HG03064 (cell line): Measurements from ENCODE around the gene RAB42.
A peak's percentile ranks its signal among the peaks of the same experiment; 100 is the strongest.
"Not testable (repeated sequence)": the region's sequence is repeated elsewhere in the genome, so short reads cannot be mapped to it uniquely, and the experiment has no call there.

Experiments
- ATAC-seq: cut with Tn5 transposase; IDR thresholded peaks from one replicate; pipeline ENCODE4 v1.9.1; 2021; ENCODE audit warnings: low read depth; ENCODE audit not compliant: unreplicated experiment

Gene RAB42

GRCh38 chr1:28582248-28582615, 9.8 kb upstream of the RAB42 start:
- no peak for ATAC-seq

DNA sequence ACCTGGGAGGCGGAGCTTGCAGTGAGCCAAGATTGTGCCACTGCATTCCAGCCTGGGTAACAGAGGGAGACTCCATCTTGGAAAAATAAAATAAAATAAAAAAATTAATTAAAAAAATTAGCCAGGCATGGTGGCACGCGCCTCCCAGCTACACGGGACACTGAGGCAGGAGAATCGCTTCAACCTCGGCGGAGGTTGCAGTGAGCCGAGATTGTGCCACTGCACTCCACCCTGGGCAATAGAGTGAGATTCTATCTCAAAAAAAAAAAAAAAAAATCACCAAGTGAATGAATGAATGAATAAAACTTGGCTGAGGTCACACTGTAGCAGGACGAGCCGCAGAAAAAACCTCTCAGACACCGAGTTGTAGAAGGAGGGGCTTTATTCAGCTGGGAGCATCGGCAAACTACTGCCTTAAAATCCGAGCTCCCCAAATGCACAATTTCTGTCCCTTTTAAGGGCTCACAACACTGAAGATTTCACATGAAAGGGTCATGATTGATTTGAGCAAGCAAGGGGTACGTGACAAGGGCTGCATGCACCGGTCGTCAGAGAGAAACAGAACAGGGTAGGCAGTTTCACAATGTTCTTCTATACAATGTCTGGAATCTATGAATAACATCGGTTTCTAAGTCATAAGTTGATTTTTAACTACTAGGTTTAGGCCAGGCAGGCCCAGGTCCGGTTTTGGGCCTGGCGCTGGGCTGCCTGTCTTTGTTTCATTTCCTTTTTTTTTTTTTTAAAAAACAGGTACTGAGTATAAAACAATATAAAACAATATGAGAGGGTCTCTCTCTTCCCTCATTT, 5.3 kb upstream of the RAB42 start:
- not testable (repeated sequence) for ATAC-seq

DNA sequence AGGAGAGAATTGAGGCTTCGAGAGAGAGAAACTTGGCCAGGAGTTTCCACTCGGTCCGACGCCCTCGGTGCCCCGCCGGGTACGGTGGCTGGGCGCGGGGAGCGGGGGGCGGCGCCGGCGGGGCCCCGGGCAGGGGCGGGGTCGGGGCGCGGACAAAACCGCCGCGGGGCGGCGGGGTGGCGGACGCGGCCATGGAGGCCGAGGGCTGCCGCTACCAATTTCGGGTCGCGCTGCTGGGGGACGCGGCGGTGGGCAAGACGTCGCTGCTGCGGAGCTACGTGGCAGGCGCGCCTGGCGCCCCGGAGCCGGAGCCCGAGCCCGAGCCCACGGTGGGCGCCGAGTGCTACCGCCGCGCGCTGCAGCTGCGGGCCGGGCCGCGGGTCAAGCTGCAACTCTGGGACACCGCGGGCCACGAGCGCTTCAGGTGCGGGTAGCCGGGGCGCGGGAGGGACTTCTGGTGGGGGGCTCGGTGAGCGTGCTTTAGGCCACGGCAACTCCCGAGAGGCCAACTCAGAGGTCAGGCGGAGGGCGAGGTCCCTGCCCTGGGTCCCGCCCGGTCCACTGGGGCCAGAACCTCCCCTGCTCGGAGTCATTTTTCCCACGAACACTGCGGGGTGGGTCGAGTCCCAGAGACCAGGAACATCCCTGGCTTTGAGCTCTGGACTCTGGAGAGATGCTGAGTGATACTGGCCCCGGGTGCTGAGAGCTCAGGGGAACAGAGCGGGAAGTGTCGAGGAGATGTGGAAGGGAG, 431 bp downstream of the RAB42 start:
- no peak for ATAC-seq

DNA sequence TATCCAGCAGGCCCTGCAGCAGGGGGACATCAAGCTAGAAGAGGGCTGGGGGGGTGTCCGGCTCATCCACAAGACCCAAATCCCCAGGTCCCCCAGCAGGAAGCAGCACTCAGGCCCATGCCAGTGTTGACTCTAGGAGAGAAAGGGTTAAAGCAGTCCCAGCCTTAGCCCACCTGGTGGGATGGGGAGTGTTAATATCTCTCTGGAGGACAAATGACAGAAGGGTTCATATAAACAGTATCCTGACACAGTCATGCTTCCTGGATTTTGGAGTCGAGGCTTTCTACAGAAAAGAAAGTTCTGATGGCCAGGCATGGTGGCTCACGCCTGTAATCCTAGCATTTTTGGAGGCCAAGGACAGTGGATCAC, 1.9 kb downstream of the RAB42 start:
- ATAC-seq: not testable (repeated sequence)

GRCh38 chr1:28594686-28595411, 2.8 kb downstream of the RAB42 start:
- ATAC-seq: not testable (repeated sequence)

DNA sequence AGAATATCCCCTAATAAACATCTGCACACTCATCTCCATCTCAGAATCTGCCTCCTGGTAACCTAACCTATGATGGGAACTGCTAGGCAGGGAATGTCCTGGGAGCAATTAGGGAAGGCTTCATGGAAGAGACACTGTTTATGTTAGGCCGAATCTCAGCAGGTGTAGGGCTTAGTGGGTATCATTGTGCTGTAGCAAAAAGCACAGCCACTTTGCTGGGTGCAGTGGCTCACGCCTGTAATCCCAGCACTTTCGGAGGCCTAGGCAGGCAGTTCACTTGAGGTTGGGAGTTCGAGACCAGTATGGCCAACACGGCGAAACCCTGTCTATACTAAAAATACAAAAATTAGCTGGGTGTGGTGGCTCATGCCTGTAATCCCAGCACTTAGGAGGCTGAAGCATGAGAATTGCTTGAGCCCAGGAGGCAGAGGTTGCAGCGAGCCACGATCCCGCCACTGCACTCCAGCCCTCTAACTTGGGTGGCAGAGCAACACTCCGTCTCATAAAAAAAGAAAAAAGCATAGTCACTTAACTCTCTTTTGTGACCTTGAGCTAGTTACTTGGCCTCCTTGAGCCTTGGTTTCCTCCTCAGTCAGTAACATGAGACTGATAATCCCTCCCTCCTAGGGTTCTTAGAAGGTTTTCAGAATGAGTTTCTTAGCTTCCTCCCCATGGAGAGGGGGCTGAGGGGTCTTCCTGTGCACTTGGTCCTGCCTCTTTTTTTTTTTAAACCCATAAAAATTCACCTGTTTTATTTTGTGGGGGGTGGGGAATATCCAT, 3.5 kb downstream of the RAB42 start:
- ATAC-seq: no peak

GRCh38 chr1:28596276-28596675, 4.2 kb downstream of the RAB42 start:
- not testable (repeated sequence) for ATAC-seq

GRCh38 chr1:28601696-28602095, 9.6 kb downstream of the RAB42 start:
- ATAC-seq: no peak

DNA sequence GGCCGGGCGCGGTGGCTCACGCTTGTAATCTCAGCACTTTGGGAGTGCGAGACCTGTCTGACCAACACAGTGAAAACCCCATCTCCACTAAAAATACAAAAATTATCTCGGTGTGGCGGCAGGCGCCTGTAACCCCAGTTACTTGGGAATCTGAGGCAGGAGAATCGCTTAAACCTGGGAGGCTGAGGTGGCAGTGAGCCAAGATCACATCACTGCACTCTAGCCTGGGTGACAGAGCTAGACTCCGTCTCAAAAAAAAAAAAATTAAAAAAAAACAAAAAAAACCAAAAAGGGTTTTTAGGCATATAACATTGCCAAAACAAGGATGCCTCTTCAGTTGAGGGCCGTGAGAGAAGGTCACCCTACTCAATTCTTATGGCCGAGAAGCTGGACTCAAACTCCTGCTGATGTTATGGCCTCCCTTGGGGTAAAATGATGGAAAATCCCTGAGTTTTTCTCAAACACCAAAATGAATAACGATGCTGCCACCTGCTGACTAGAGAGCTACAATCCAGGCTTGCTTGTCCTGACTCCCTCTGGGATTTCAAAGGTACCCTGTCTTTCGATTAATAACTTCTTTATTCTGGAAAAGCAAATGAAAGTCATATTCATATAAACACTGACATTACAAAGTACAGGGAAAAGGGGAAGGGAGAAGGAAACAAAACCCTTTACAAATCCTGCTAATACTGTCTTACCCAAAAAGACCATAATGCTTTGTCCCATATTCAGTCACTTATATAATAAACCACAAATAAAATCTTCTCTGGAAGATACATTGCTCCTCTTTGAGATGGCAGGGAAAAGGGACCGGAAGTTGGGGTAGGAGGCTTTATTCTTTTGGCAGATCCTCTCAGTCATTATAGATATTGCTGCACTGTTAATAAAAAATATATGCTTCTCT, 10.7 kb downstream of the RAB42 start:
- ATAC-seq: no peak

GRCh38 chr1:28604411-28604810, 12.3 kb downstream of the RAB42 start:
- no peak for ATAC-seq

DNA sequence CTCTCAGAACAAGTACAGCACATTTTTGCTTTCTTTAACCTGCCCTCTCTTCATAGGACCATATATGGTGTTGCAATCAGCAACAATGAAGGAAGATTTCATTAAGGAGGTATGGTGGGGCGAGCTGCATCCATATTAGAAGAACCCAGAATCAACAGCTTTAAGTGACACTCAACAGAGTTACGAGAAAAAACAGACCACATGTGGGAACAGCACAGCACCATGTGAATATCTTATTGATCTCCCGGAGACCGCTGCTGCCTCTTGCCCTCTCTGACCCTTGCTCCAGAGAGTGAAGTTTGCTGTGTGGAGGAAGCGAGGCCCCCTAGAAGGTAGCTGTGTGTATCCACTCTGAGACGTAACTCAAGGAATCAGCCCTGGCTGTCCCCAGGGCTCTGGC, 12.9 kb downstream of the RAB42 start:
- ATAC-seq: no peak

DNA sequence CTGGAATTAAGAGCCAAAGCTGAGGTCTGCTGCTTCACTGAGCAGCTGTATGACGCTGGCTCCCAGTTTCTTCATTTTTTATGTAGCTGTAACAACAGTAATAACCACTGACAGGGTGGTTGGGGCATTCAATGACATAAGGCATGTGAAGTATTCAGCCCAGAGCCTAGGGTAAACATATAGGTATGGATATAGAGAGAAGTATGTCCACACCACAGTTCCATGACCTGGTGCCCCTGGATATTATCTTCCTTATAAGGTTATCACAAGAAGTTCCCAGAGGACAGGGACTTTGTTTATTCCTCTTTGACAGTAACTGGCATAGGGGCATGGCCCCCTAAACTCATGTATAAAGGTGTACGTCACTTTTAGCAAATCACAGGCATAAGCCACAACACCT, 14.7 kb downstream of the RAB42 start:
- no peak for ATAC-seq

- no peak for ATAC-seq
Measured at GRCh38 chr1:28613175-28613574, 21.1 kb downstream of the RAB42 start.

DNA sequence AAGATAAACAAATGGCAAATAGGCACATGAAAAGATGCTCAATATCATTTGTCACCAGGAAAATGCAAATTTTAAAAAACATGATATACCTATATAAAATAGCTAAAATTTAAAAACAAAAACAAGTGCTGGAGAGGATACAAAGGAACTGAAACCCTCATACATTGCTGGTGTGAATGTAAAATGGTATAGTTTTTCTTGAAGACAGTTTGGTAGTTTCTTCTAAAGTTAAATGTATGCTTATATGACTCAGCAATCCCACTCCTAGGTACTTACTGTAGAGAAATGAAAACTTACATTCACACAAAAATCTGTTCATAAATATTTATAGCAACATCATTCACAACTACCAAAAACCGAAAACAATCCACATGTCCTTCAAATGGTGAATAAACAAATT, 39.6 kb downstream of the RAB42 start:
- no peak for ATAC-seq

GRCh38 chr1:28632560-28632959, 40.5 kb downstream of the RAB42 start:
- ATAC-seq: no peak

GRCh38 chr1:28640766-28641165, 48.7 kb downstream of the RAB42 start:
- ATAC-seq: no peak

- ATAC-seq: peak; percentile 7
Measured at GRCh38 chr1:28642056-28642846, 50.2 kb downstream of the RAB42 start.

- peak; percentile 75 for ATAC-seq
Measured at GRCh38 chr1:28642847-28643635, 51.0 kb downstream of the RAB42 start, which contains the start of gene TAF12. Gene TAF12 (minus strand): TSS chr1:28643067. CDS start chr1:28622081, 20,986 bp downstream.
